GM13977 (cell line): Measurements from ENCODE around the gene RNASE1.

ENCODE experiments used
- DNase-seq: peaks from one replicate; pipeline ENCODE4 v3.0.0; 2012; ENCODE audit warnings: low spot score
- CTCF ChIP-seq: IDR thresholded peaks from 2 replicates; pipeline ENCODE4 v1.5.1; 2012; ENCODE audit warnings: mild to moderate bottlenecking, control low read depth; ENCODE audit not compliant: insufficient read depth; ENCODE audit errors: extremely low read depth, missing control alignments
- in situ Hi-C: fragments of 300-500 bp; cut with MboI; formaldehyde crosslinking; loops from one replicate; pipeline ENCODE4 v1.12.0; 2022; ENCODE audit warnings: low sequenced_read_pairs, low pct_unique_long_range_greater_than_20kb, mixed read lengths, inconsistent platforms; ENCODE audit not compliant: unreplicated experiment

The RNASE1 gene

GRCh38 chr14:20807304-20808161 is 4.9 kb upstream of the RNASE1 start:
- in situ Hi-C loops: no loop called here
- TF ChIP-seq CTCF: no peak
- DNase-seq: no peak

GRCh38 chr14:20805485-20805884 is 2.8 kb upstream of the RNASE1 start:
- DNase-seq: no peak
- TF ChIP-seq CTCF: no peak
- in situ Hi-C loops: no loop called here

- in situ Hi-C loops: no loop called here
- no peak for DNase-seq
- TF ChIP-seq CTCF: no peak
These were observed 579 bp upstream of the RNASE1 start for GRCh38 chr14:20803223-20803622.

GRCh38 chr14:20801726-20802125 is 918 bp downstream of the RNASE1 start:
- no peak for DNase-seq
- no peak for TF ChIP-seq CTCF
- in situ Hi-C loops: no loop called here

GRCh38 chr14:20799892-20800544 is 2.6 kb downstream of the RNASE1 start:
- TF ChIP-seq CTCF: no peak
- in situ Hi-C loops: no loop called here
- DNase-seq: no peak

- no peak for DNase-seq
These were observed 3.2 kb downstream of the RNASE1 start for GRCh38 chr14:20799456-20799891.

More at GRCh38 chr14:20799456-20799891, 3.2 kb downstream of the RNASE1 start:
- no peak for TF ChIP-seq CTCF
- in situ Hi-C loops: no loop called here
